HL-60 (cell line): ENCODE results near the gene MYO6.

Experiments used
- SPI1 ChIP-seq: IDR thresholded peaks from 2 replicates; pipeline ENCODE4 v1.6.1; 2012; ENCODE audit warnings: low read depth, mild to moderate bottlenecking, borderline replicate concordance
- TF ChIP-seq, protein P1 (sequence below): IDR thresholded peaks from one replicate; pipeline ENCODE4 v1.5.1; 2011; ENCODE audit warnings: low read length, control low read depth, inconsistent platforms; ENCODE audit not compliant: insufficient read depth
- TF ChIP-seq, protein P2 (sequence below): IDR thresholded peaks from 2 replicates; pipeline ENCODE4 v1.6.1; 2012; ENCODE audit warnings: low read depth; ENCODE audit not compliant: insufficient replicate concordance

DNA sequence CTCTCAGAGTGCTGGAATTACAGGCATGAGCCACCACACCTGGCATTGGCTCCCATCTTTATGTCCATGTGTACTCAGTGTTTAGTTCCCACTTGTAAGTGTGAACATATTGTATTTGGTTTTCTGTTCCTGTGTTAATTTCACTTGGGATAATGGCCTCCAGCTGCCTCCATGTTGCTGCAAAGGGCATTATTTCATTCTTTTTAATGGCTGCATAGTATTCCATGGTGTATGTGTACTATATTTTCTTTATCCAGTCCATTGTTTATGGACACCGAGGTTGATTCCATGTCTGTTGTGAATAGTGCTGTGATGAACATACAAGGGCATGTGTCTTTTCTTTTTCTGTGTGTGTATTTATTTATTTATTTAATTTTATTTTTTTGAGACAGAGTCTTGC, 47.7 kb downstream of the MYO6 start:
- TF ChIP-seq, protein P1, sequence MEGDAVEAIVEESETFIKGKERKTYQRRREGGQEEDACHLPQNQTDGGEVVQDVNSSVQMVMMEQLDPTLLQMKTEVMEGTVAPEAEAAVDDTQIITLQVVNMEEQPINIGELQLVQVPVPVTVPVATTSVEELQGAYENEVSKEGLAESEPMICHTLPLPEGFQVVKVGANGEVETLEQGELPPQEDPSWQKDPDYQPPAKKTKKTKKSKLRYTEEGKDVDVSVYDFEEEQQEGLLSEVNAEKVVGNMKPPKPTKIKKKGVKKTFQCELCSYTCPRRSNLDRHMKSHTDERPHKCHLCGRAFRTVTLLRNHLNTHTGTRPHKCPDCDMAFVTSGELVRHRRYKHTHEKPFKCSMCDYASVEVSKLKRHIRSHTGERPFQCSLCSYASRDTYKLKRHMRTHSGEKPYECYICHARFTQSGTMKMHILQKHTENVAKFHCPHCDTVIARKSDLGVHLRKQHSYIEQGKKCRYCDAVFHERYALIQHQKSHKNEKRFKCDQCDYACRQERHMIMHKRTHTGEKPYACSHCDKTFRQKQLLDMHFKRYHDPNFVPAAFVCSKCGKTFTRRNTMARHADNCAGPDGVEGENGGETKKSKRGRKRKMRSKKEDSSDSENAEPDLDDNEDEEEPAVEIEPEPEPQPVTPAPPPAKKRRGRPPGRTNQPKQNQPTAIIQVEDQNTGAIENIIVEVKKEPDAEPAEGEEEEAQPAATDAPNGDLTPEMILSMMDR = no peak
- TF ChIP-seq, protein P2, sequence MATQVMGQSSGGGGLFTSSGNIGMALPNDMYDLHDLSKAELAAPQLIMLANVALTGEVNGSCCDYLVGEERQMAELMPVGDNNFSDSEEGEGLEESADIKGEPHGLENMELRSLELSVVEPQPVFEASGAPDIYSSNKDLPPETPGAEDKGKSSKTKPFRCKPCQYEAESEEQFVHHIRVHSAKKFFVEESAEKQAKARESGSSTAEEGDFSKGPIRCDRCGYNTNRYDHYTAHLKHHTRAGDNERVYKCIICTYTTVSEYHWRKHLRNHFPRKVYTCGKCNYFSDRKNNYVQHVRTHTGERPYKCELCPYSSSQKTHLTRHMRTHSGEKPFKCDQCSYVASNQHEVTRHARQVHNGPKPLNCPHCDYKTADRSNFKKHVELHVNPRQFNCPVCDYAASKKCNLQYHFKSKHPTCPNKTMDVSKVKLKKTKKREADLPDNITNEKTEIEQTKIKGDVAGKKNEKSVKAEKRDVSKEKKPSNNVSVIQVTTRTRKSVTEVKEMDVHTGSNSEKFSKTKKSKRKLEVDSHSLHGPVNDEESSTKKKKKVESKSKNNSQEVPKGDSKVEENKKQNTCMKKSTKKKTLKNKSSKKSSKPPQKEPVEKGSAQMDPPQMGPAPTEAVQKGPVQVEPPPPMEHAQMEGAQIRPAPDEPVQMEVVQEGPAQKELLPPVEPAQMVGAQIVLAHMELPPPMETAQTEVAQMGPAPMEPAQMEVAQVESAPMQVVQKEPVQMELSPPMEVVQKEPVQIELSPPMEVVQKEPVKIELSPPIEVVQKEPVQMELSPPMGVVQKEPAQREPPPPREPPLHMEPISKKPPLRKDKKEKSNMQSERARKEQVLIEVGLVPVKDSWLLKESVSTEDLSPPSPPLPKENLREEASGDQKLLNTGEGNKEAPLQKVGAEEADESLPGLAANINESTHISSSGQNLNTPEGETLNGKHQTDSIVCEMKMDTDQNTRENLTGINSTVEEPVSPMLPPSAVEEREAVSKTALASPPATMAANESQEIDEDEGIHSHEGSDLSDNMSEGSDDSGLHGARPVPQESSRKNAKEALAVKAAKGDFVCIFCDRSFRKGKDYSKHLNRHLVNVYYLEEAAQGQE = no peak
- TF ChIP-seq SPI1 = no peak
